ENCODE data around the gene PHF20.

GRCh38 chr20:35807877-35808276 lies 36.1 kb downstream of the PHF20 start:
- TF ChIP-seq, protein P1, sequence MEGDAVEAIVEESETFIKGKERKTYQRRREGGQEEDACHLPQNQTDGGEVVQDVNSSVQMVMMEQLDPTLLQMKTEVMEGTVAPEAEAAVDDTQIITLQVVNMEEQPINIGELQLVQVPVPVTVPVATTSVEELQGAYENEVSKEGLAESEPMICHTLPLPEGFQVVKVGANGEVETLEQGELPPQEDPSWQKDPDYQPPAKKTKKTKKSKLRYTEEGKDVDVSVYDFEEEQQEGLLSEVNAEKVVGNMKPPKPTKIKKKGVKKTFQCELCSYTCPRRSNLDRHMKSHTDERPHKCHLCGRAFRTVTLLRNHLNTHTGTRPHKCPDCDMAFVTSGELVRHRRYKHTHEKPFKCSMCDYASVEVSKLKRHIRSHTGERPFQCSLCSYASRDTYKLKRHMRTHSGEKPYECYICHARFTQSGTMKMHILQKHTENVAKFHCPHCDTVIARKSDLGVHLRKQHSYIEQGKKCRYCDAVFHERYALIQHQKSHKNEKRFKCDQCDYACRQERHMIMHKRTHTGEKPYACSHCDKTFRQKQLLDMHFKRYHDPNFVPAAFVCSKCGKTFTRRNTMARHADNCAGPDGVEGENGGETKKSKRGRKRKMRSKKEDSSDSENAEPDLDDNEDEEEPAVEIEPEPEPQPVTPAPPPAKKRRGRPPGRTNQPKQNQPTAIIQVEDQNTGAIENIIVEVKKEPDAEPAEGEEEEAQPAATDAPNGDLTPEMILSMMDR (IDR thresholded peaks at IDR 0.05): no peak
- no peak for TF ChIP-seq POLR2A (IDR thresholded peaks at IDR 0.05)

All from breast epithelium (tissue), 3 donors.